Panc1 (cell line): Measurements from ENCODE around the gene TMEFF1. TPM values are rescaled to one million over a fixed set of nuclear protein-coding genes. Genes with fewer than 3 reads are reported as not detected.

Experiments used
- ATAC-seq: fragments of 200-7000 bp; cut with Tn5 transposase; 2 replicates; pipeline ENCODE4 v1.9.1; 2020; ENCODE audit warnings: mild to moderate bottlenecking, moderate library complexity
- BruUV-seq: library from RNA; stranded (reverse); fragments of 400-500 nt; replicated peaks from 2 replicates; lab custom pipeline; 2021; lab: Mats Ljungman, UMichigan
- CTCF ChIA-PET: fragments of 300-600 bp; sonication (Branson Sonifier 250); formaldehyde crosslinking; loops from one replicate; lab custom pipeline; 2022; ENCODE audit warnings: antibody characterized with exemption; lab: Charles Lee
- POLR2A ChIA-PET: fragments of 300-600 bp; sonication (Branson Sonifier 250); formaldehyde crosslinking; loops from one replicate; lab custom pipeline; 2022; ENCODE audit warnings: antibody characterized with exemption; lab: Charles Lee
- DNase-seq: peaks from one replicate; pipeline ENCODE4 v3.0.0-alpha.2; 2010; ENCODE audit warnings: low read depth, low spot score
- H3K27ac ChIP-seq: 2 replicates; pipeline ENCODE4 v1.5.1; 2011; ENCODE audit warnings: mild to moderate bottlenecking, low read length, inconsistent platforms
- H3K27me3 ChIP-seq: fragments of 200-500 bp; sonication (Bioruptor generic); 2 replicates; pipeline ENCODE4 v1.6.0; 2014; ENCODE audit warnings: low read length, inconsistent platforms; ENCODE audit not compliant: control insufficient read depth, insufficient read depth
- H3K36me3 ChIP-seq: fragments of 200-500 bp; sonication (Bioruptor generic); 2 replicates; pipeline ENCODE4 v1.5.1; 2014; ENCODE audit warnings: inconsistent platforms, mild to moderate bottlenecking, low read length, moderate library complexity; ENCODE audit not compliant: control insufficient read depth, insufficient read depth
- H3K4me1 ChIP-seq: 2 replicates; pipeline ENCODE4 v1.5.1; 2011; ENCODE audit warnings: inconsistent platforms, mild to moderate bottlenecking, low read length, moderate library complexity; ENCODE audit not compliant: control insufficient read depth, insufficient read depth
- H3K4me3 ChIP-seq, 2 experiments: 2 replicates each; pipeline ENCODE4 v1.5.1; 2011 to 2012; ENCODE audit warnings: low read depth in 2 of 2, low read length in 2 of 2, mild to moderate bottlenecking in 2 of 2, inconsistent platforms in 1 of 2, moderate library complexity in 1 of 2
- H3K9me3 ChIP-seq: fragments of 200-500 bp; sonication (Bioruptor generic); 2 replicates; pipeline ENCODE4 v1.5.1; 2014; ENCODE audit warnings: low read depth, mild to moderate bottlenecking, inconsistent platforms, low read length, moderate library complexity; ENCODE audit not compliant: control insufficient read depth, insufficient read depth
- CTCF ChIP-seq: fragments of 450-650 bp; IDR thresholded peaks from 2 replicates; pipeline ENCODE4 v1.5.1; 2017; ENCODE audit warnings: mild to moderate bottlenecking
- POLR2AphosphoS5 ChIP-seq: IDR thresholded peaks from 2 replicates; pipeline ENCODE4 v1.6.1; 2012; ENCODE audit warnings: mild to moderate bottlenecking, low read depth, low read length, moderate library complexity
- REST ChIP-seq, 2 experiments: IDR thresholded peaks; 2 replicates each; pipeline ENCODE4 v1.6.1; 2011 to 2012; ENCODE audit warnings: low read depth in 2 of 2, control low read depth in 1 of 2, low read length in 1 of 2, mild to moderate bottlenecking in 1 of 2, moderate library complexity in 1 of 2; ENCODE audit not compliant: insufficient read depth in 1 of 2
- SIN3A ChIP-seq: IDR thresholded peaks from 2 replicates; pipeline ENCODE4 v1.6.1; 2012; ENCODE audit warnings: low read depth, mild to moderate bottlenecking, low read length, moderate library complexity, borderline replicate concordance; ENCODE audit not compliant: insufficient read depth
- TCF7L2 ChIP-seq: IDR thresholded peaks from 2 replicates; pipeline ENCODE4 v1.6.1; 2011; ENCODE audit warnings: mild to moderate bottlenecking, low read depth, low read length, inconsistent platforms
- in situ Hi-C: cut with HindIII; loops from 2 replicates; pipeline ENCODE4 v1.10.0; 2016; ENCODE audit warnings: low sequenced_read_pairs, low pct_unique_long_range_greater_than_20kb
- intact Hi-C: fragments of 100-400 bp; cut with micrococcal nuclease; formaldehyde crosslinking; loops from one replicate; pipeline ENCODE4 v1.10.0; 2022; ENCODE audit not compliant: unreplicated experiment
- total RNA-seq: library from RNA; stranded (reverse); gene quantifications from one replicate; pipeline ENCODE4 v1.2.1, GENCODE V29; 2021; ENCODE audit not compliant: unreplicated experiment

The TMEFF1 gene
- total RNA-seq, 1 experiment from 2014 or later = 2.2 TPM

GRCh38 chr9:100466829-100467221 is 6.1 kb upstream of the TMEFF1 start:
- CTCF ChIA-PET = no interaction called here
- Histone ChIP-seq H3K27ac (no peak overlapping the region), H3K36me3 (no peaks in the 10 kb centered on the region), H3K4me3 (no peak overlapping the region), H3K9me3 (no peaks in the 10 kb centered on the region), H3K27me3 (no peaks in the 10 kb centered on the region), H3K4me1 (no peaks in the 10 kb centered on the region)
- intact Hi-C loops (no loop called here), in situ Hi-C loops (no loop called here)
- ATAC-seq (no peak), DNase-seq (no peak)
- no TSS peak for BruUV-seq
- TF ChIP-seq CTCF = no peak
- TF ChIP-seq SIN3A = no peak
- no peak for TF ChIP-seq POLR2AphosphoS5
- TF ChIP-seq TCF7L2 = no peak
- TF ChIP-seq REST (IDR thresholded peaks at IDR 0.05; ENCODE audit: insufficient read depth in 1 of 2, low read depth in 2 of 2, low read length in 1 of 2) = no peak
- POLR2A ChIA-PET = no interaction called here

- Histone ChIP-seq H3K27ac (no peak overlapping the region), H3K9me3 (no peaks in the 10 kb centered on the region), H3K27me3 (no peaks in the 10 kb centered on the region), H3K4me1 (no peaks in the 10 kb centered on the region), H3K36me3 (no peaks in the 10 kb centered on the region), H3K4me3 (no peak overlapping the region)
- in situ Hi-C loops (no loop called here), intact Hi-C loops (no loop called here)
- ATAC-seq = no peak
- no TSS peak for BruUV-seq
- DNase-seq = no peak
- ChIA-PET CTCF (no interaction called here), POLR2A (no interaction called here)
- TF ChIP-seq REST (IDR thresholded peaks at IDR 0.05; ENCODE audit: insufficient read depth in 1 of 2, low read depth in 2 of 2, low read length in 1 of 2) = no peak
- TF ChIP-seq TCF7L2 = no peak
- TF ChIP-seq POLR2AphosphoS5 = no peak
- TF ChIP-seq CTCF = no peak
- no peak for TF ChIP-seq SIN3A
Observed at GRCh38 chr9:100468041-100468440, 4.9 kb upstream of the TMEFF1 start.
